GM19455 (cell line): ENCODE measurements around the gene IFITM1.
"Not testable (repeated sequence)": the region's sequence is repeated elsewhere in the genome, so short reads cannot be mapped to it uniquely, and the experiment has no call there.

Source experiments
- ATAC-seq: cut with Tn5 transposase; IDR thresholded peaks from one replicate; pipeline ENCODE4 v1.9.1; 2021; ENCODE audit not compliant: unreplicated experiment

The IFITM1 gene

DNA sequence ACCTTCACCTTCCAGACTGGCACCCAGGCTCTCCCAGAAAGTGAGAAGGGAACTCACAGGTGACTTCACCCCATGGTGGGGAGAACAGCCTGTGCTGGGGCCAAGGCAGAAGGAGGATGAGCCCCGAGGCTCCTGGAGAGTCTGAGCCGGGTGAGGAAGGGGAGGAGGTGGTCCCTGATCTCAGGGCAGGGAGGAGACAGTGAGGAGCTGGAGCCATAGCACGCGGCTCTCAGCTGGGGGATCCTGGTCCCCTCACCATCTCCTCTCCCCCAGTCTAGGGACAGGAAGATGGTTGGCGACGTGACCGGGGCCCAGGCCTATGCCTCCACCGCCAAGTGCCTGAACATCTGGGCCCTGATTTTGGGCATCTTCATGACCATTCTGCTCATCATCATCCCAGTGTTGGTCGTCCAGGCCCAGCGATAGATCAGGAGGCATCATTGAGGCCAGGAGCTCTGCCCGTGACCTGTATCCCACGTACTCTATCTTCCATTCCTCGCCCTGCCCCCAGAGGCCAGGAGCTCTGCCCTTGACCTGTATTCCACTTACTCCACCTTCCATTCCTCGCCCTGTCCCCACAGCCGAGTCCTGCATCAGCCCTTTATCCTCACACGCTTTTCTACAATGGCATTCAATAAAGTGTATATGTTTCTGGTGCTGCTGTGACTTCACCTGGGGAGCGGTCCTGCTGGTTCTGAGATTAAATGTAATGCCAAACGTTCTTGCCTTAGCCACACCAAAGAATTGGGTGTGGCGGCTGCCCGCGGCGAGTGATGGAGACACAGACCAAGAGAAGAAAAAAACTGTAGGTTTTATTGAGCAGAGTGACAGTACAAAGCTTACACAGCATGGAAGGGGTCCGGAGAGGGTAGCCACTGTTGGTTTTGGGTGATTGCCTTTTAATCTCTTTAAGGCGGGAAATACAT is 4.8 kb upstream of the IFITM1 start:
- ATAC-seq = not testable (repeated sequence)

DNA sequence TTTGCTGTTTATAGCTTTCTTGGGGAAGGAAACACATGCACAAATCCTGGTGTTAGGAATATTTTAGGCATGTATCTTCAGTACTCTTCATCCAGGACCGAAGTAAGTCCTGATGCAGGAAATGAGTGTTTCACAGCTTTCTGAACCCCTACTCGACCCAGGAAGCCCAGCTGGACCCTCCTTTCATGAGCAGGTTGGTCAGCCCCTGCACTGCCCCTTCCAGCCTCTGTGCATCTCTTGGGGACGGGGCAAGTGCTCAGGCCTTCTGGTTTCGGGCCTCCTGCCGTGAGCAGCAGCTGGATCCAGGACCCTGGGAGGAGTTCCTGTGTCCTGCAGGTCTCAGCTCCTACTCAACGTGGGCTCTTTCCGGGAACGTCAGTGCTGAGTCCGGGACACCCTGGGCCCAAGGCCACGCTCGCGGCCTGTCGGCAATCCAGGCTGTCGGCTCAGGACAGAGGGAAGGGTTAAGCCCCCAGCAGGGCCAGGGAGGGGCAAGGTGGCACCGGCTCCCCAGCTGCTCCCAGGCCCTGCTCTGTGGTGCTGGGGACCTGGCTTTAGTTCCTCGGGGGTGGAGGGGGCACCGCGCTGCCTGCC is 3.8 kb upstream of the IFITM1 start:
- ATAC-seq = not testable (repeated sequence)

DNA sequence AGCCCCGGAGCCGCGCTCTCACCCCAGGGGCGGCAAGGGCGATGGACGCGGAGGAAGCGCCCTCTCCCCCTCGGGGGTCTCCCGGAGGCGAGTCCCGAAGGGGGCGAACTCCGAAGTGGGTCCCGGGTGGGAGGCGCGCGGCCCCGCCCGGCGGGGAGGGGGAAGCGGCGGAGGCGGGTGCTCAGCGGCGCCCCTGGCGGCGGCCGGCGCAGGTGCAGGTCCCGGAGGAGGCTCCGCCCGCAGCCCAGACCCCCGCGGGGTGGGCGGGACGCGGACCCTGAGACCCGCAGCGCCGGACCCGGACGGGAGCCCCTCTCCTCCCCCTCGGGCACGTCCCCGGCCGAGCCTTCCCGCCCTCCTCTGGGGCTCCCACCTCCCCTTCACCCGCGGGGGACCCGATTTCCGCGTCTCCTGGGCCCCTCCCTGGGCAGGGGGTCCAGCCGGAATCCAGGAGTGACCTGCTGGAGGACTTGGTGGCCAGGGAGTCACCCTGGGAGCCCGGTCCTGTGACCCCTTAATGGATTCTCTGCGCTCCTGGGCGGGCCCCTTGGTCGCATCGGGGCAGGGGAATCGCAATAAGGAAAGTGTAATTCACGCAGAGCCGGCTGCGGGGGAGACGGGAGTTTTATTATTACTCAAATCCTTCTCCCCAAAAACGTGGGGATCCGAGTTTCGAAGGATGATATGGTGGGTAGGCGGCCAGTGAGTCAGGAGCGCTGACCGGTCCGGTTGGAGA is 2.7 kb upstream of the IFITM1 start:
- ATAC-seq = peak; percentile 36

DNA sequence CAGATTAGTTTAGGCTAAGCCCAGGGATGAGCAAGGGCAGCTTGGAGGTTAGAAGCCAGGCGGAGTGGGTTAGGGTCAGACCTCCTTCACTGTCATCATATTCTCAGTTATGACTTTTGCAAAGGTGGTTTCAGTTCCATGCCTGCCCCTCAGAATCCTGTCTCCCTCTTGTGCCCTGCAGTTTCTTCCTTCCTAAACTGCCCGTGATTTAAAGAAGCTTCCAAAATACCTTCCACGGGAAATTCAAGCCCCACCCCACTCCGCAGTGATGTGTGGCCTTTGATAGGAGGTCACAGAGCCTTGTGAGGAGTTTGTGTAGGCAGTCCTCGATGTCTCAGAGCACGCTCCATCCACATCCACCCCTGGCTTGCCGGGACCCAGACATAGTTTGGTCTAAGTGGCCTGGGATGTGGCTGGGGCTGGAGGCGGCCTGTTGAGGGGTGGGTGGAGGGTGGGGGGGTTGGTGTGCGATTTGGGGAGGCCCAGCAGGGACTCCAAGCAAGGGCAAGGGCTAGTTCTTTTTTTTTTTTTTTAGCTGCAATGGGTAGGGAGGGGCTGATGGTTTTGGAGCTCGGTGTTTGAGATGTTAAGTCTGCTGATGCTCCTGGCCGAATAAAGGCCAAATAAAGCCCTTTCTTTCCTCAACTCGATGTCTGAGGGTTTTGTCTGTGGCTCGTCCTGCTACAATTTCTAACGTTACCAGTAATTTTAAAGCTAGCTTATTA is 1.6 kb upstream of the IFITM1 start:
- no peak for ATAC-seq

DNA sequence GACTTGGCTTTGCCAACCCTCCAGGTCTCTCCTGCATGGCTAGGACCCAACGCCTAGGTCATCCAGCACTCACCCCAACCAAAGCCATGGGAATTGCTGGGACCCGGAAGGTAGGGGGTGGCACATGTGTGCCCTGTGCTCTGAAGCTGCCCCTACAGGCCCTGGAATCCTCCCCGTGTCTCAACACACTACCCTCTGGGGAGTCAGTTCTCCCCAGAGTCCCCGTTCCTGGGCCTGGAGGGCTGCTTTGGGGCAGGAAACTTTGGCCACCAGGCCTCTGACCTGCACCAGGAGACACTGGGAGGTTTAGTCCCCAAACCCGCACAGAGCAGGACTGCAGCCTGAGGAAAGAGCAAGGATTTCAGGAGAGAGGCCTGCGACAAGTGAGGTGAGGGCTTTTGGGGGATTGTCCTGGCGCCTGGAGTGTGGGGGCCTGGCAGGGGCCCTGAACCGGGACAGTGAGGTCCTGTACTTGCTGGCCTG is 495 bp upstream of the IFITM1 start:
- no peak for ATAC-seq

DNA sequence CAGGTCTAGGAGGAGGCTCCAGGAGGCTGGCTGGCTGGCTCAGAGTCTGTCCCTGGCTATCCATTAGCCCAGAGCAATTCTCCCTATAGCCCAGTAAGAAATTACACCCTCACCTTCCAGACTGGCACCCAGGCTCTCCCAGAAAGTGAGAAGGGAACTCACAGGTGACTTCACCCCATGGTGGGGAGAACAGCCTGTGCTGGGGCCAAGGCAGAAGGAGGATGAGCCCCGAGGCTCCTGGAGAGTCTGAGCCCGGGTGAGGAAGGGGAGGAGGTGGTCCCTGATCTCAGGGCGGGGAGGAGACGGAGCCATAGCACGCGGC is 675 bp downstream of the IFITM1 start:
- ATAC-seq = not testable (repeated sequence)

DNA sequence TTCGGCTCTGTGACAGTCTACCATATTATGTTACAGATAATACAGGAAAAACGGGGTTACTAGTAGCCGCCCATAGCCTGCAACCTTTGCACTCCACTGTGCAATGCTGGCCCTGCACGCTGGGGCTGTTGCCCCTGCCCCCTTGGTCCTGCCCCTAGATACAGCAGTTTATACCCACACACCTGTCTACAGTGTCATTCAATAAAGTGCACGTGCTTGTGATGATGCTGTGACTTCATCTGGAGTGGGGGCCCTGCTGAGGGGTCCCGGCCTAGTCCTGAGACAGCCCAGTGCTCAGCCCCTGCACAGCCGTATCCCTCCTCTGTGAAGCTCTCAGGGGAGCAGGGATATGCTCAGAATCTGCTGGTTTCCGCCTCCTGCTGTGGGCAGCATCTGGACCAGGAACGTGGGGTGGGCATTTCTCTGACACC is 1.2 kb downstream of the IFITM1 start:
- ATAC-seq = no peak

DNA sequence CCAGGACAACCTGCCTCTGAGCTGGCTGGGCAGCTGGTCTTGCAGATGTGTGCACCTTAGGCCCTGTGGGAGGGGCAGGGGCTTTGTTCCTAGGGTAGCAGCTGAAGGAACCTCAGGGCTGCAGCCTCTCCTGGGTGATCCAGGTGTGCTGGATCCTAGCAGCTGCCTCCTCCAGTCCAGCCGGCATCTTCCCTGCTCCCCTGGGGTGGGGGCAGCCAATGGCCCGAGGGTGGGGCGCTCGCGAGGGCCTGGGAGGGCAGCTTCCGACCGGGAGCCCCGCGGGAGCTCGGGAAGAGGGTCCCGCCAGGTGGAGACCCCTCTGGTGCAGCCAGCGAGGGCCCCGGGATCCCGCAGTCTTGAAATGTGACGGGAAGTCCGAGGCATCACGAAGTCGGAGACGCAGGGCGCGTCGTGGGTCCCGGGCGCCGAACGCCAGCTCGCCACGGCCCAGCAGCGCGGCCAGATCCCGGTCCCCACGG is 1.7 kb downstream of the IFITM1 start:
- no peak for ATAC-seq

DNA sequence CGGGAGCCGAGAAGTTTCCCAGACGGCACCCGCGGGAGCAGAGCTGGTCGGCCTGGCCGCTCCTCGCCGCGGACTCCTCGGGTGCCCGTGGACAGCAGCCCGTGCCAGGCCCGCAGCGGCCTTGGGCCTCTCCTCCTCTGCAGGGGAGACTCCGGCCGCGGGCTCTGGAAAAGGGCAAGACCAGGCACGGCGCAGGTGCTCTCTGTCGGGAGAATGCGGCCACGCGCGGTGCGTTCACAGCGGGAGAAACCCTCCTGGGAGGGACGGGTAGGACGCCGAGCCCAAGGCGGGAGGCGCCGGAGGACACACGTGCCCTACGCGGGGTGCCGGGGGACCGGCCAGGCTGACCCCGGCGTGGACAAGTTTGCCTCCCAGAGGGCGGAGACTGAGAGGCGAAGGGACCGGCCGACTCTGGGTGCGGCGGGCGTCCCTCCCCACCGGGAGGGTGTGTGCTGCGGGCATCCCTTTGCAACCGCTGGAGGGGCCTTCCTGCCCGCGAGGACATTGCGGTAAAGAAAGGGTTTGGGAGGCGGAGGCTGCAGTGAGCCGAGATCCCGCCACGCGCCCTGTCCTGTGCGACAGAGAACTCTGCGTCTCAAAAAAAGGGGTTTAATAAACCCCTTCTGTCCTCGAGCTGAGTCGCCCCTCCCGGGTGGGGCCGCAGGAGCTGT is 2.3 kb downstream of the IFITM1 start:
- ATAC-seq = no peak

DNA sequence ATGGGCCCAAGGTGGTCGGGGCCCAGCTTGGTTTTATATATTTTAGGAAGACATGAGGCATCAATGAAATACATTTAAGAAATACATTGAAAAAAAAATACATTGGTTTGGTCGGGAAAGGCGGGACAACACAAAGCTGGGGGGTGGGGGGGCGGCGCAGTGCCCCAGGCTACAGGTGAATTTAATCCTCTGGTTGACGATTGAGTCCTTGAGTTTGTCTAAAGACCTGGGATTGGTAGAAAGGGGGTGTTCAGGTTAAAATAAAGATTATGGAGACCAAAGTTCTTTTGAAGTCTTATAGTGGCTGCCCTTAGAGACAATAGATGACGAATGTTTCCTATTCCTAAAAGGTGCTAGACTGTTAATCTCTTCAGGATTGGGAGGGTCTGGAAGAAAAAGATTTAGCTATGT is 3.1 kb downstream of the IFITM1 start:
- ATAC-seq = no peak

DNA sequence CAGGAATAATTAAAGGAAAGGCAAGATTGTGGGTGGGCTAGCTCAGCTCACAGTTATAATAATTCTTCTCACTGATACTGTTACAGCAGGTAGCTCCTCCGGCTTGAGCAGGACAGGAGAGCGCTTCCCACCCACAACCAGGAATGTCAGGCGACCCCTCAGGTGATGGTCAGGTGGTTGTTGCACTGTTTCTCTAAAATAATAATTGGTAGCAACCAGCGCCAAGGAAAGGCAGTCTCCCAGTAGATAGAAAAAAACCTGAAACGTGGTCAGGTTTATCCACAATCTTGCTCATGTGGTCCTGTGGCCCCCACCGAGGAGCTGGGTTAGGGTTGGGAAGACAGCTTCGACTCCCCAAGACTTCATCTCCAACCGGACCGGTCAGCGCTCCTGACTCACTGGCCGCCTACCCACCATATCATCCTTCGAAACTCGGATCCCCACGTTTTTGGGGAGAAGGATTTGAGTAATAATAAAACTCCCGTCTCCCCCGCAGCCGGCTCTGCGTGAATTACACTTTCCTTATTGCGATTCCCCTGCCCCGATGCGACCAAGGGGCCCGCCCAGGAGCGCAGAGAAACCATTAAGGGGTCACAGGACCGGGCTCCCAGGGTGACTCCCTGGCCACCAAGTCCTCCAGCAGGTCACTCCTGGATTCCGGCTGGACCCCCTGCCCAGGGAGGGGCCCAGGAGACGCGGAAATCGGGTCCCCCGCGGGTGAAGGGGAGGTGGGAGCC is 4.0 kb downstream of the IFITM1 start:
- ATAC-seq = not testable (repeated sequence)

DNA sequence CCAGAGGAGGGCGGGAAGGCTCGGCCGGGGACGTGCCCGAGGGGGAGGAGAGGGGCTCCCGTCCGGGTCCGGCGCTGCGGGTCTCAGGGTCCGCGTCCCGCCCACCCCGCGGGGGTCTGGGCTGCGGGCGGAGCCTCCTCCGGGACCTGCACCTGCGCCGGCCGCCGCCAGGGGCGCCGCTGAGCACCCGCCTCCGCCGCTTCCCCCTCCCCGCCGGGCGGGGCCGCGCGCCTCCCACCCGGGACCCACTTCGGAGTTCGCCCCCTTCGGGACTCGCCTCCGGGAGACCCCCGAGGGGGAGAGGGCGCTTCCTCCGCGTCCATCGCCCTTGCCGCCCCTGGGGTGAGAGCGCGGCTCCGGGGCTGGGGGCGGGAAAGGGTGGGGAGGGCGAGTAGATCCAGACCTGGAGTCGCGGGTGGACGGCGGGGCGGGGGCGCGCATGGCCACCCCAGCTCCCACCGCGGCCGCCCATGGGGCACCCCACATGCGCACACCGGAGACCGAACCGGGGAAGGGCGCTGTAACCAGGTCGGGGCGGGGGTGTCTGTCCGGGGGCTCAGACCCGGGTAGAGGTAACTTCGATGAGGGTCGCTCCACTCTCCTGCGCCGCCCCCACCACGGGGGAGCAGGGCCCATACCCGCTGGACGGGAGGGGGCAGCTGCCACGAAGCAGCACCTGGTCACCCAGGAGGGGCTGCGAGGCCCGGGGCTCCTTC is 4.7 kb downstream of the IFITM1 start:
- ATAC-seq = not testable (repeated sequence)

DNA sequence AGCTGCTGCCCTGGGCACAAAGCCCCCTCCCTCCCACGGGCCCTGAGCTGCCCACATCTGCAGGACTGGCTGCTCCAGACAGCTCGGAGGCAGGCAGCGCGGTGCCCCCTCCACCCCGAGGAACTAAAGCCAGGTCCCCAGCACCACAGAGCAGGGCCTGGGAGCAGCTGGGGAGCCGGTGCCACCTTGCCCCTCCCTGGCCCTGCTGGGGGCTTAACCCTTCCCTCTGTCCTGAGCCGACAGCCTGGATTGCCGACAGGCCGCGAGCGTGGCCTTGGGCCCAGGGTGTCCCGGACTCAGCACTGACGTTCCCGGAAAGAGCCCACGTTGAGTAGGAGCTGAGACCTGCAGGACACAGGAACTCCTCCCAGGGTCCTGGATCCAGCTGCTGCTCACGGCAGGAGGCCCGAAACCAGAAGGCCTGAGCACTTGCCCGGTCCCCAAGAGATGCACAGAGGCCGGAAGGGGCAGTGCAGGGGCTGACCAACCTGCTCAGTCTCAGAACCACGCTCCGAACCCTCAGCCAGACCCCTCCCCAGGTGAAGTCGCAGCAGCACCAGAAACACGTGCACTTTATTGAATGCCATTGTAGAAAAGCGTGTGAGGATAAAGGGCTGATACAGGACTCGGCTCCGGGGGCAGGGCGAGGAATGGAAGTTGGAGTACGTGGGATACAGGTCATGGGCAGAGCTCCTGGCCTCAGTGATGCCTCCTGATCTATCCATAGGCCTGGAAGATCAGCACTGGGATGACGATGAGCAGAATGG is 5.5 kb downstream of the IFITM1 start:
- not testable (repeated sequence) for ATAC-seq

DNA sequence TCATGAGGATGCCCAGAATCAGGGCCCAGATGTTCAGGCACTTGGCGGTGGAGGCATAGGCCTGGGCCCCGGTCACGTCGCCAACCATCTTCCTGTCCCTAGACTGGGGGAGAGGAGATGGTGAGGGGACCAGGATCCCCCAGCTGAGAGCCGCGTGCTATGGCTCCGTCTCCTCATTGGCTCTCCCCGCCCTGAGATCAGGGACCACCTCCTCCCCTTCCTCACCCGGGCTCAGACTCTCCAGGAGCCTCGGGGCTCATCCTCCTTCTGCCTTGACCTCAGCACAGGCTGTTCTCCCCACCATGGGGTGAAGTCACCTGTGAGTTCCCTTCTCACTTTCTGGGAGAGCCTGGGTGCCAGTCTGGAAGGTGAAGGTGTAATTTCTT is 6.0 kb downstream of the IFITM1 start:
- ATAC-seq = not testable (repeated sequence)

DNA sequence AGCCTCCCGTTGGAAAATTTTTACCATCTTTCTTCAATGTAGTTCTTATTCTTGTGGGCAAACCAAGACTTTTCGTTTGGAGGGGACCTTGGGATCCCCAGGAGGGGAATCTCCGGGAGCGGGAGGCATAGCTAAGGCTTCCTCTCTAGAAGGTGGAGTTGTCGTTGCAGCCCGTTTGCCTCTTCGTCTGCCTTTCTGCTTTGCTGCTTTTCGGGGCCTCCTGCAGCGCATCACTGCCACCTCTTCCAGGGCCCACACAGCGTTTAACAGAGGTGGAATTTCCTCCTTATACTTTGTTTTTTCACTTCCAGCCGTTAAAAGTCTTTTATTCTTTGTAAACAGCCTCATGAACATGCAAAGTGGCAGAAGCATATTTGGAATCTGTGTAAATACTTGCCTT is 10.3 kb downstream of the IFITM1 start:
- no peak for ATAC-seq

DNA sequence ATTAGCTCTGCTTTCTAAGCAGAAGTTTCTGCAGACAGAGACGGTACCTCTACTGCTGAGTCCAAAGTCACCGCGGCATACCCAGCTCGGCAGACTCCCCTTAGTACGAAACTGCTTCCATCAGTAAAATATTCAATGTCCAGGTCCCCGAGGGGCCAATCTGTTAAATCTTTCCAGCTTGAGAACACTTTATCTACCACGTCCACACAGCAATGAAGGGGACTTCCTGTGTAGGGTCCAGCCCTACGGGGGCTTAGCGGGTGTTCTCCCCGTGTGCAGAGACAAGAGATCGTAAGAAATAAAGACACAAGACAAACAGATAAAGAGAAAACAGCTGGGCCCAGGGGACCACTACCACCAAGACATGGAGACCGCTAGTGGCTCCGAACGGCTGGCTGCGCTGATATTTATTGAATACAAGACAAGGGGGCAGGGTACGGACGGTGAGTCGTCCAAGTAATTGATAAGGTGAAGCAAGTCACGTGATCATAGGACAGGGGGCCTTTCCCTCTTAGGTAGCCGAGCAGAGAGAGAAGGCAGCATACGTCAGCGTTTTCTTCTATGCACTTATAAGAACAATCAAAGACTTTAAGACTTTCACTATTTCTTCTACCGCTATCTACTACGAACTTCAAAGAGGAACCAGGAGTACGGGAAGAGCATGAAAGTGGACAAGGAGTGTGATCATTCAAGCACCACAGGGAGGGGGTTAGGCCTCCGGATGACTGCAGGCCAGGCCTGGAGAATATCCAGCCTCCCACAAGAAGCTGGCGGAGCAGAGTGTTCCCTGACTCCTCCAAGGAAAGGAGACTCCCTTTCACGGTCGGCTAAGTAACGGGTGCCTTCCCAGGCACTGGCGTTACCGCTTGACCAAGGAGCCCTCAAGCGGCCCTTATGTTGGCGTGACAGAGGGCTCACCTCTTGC is 11.0 kb downstream of the IFITM1 start:
- not testable (repeated sequence) for ATAC-seq
